PC-3 (cell line): ENCODE results near the gene CCDC88B. TPM values are rescaled to one million over a fixed set of nuclear protein-coding genes. Genes with fewer than 3 reads are reported as not detected.

Experiments
- ATAC-seq: fragments of 200-7000 bp; cut with Tn5 transposase; 2 replicates; pipeline ENCODE4 v1.9.1; 2020; ENCODE audit warnings: mild to moderate bottlenecking, moderate library complexity
- Bru-seq: library from RNA; stranded (reverse); fragments of 400-500 nt; gene quantifications from one replicate; lab custom pipeline; 2021; lab: Mats Ljungman, UMichigan
- BruChase-seq, 2 experiments: library from RNA; stranded (reverse); fragments of 400-500 nt; gene quantifications; one replicate each; lab custom pipeline; 2021; lab: Mats Ljungman, UMichigan
- BruUV-seq: library from RNA; stranded (reverse); fragments of 400-500 nt; replicated peaks from 2 replicates; lab custom pipeline; 2021; lab: Mats Ljungman, UMichigan
- CTCF ChIA-PET: fragments of 300-600 bp; sonication (Branson Sonifier 250); formaldehyde crosslinking; loops from one replicate; lab custom pipeline; 2022; ENCODE audit warnings: antibody characterized with exemption; lab: Charles Lee
- POLR2A ChIA-PET: fragments of 300-600 bp; sonication (Branson Sonifier 250); formaldehyde crosslinking; loops from one replicate; lab custom pipeline; 2022; ENCODE audit warnings: antibody characterized with exemption; ENCODE audit not compliant: unreplicated experiment; lab: Charles Lee
- DNase-seq: peaks from one replicate; pipeline ENCODE4 v3.0.0-alpha.2; 2015
- H2AFZ ChIP-seq: fragments of 300-600 bp; sonication (generic); 2 replicates; pipeline ENCODE4 v1.6.0; 2016; ENCODE audit warnings: antibody characterized with exemption, low read length
- H3F3A ChIP-seq: fragments of 300-600 bp; sonication (generic); one replicate; pipeline ENCODE4 v1.6.0; 2017; ENCODE audit warnings: antibody characterized with exemption, low read length, control low read depth, mild to moderate bottlenecking; ENCODE audit not compliant: unreplicated experiment
- H3K27ac ChIP-seq: fragments of 300-600 bp; sonication (generic); 2 replicates; pipeline ENCODE4 v1.5.1; 2016; ENCODE audit warnings: mild to moderate bottlenecking, low read length
- H3K27me3 ChIP-seq: fragments of 300-600 bp; sonication (generic); 2 replicates; pipeline ENCODE4 v1.6.1; 2016; ENCODE audit warnings: low read length, mixed read lengths
- H3K36me3 ChIP-seq: fragments of 300-600 bp; sonication (generic); 2 replicates; pipeline ENCODE4 v1.6.1; 2016; ENCODE audit warnings: low read depth, mixed run types, low read length, mixed read lengths
- H3K4me1 ChIP-seq: fragments of 300-600 bp; sonication (generic); 2 replicates; pipeline ENCODE4 v1.5.1; 2016; ENCODE audit warnings: low read length; ENCODE audit not compliant: insufficient read depth
- H3K4me2 ChIP-seq: fragments of 300-600 bp; sonication (generic); 2 replicates; pipeline ENCODE4 v1.6.0; 2016; ENCODE audit warnings: low read length
- H3K4me3 ChIP-seq: fragments of 300-600 bp; sonication (generic); 2 replicates; pipeline ENCODE4 v1.5.1; 2016; ENCODE audit warnings: mild to moderate bottlenecking, low read length, mixed read lengths
- H3K79me2 ChIP-seq: fragments of 300-600 bp; sonication (generic); 2 replicates; pipeline ENCODE4 v1.6.1; 2017; ENCODE audit warnings: low read length, mixed read lengths
- H3K9ac ChIP-seq: fragments of 300-600 bp; sonication (generic); 2 replicates; pipeline ENCODE4 v1.6.0; 2016; ENCODE audit warnings: mild to moderate bottlenecking, low read length
- H3K9me2 ChIP-seq: fragments of 300-600 bp; sonication (generic); replicated peaks from 2 replicates; pipeline ENCODE4 v1.6.1; 2016; ENCODE audit warnings: mixed run types, low read length, mixed read lengths
- H3K9me3 ChIP-seq: fragments of 300-600 bp; sonication (generic); 2 replicates; pipeline ENCODE4 v1.6.1; 2016; ENCODE audit warnings: low read length, mixed read lengths
- H4K20me1 ChIP-seq: fragments of 300-600 bp; sonication (generic); 2 replicates; pipeline ENCODE4 v1.6.1; 2016; ENCODE audit warnings: low read length, mixed read lengths
- CTCF ChIP-seq: fragments of 300-600 bp; sonication (generic); conservative IDR thresholded peaks from 2 replicates; pipeline ENCODE4 v1.5.1; 2017; ENCODE audit warnings: antibody characterized with exemption, low read depth, mild to moderate bottlenecking, low read length
- EZH2 ChIP-seq: fragments of 300-600 bp; sonication (generic); IDR thresholded peaks from one replicate; pipeline ENCODE4 v1.6.1; 2017; ENCODE audit warnings: antibody characterized with exemption, mild to moderate bottlenecking, low read length; ENCODE audit not compliant: unreplicated experiment
- EZH2phosphoT487 ChIP-seq: fragments of 300-600 bp; sonication (generic); IDR thresholded peaks from 2 replicates; pipeline ENCODE4 v1.6.1; 2018; ENCODE audit warnings: mild to moderate bottlenecking, antibody characterized with exemption, low read length, borderline replicate concordance
- intact Hi-C: fragments of 100-400 bp; cut with micrococcal nuclease; formaldehyde crosslinking; loops from 2 replicates; pipeline ENCODE4 v1.9.0; 2023
- long read RNA-seq: library from polyadenylated mRNA; unstranded; transcript quantifications from one replicate; pipeline ENCODE4 v2.0.0, GENCODE V29; 2021; ENCODE audit not compliant: unreplicated experiment
- total RNA-seq: library from RNA; depleted of rRNA; stranded (reverse); fragments of >200 nt; gene quantifications from 2 replicates; pipeline ENCODE4 v1.2.3, GENCODE V29; 2014; rRNA removed

CCDC88B gene
- total RNA-seq (19.6 and 21.0 TPM in 2 replicates), Bru-seq, nascent RNA (percentile 46 among the genes with signal in this experiment), BruChase-seq, experiment 1, labeled RNA remaining after a 6-hour chase (percentile 66 among the genes with signal in this experiment), BruChase-seq, experiment 2, labeled RNA remaining after a 2-hour chase (percentile 53 among the genes with signal in this experiment)
- long read RNA-seq, partial matches to known transcripts = 9 of 25 reads
- long read RNA-seq, other reads (novel, unspliced or antisense) = 13 of 25 reads

- no TSS peak for BruUV-seq
- Histone ChIP-seq H3K79me2 (no peaks in the 10 kb centered on the region), H3K9me3 (no peaks in the 10 kb centered on the region), H3K27ac (no peak within 1 kb of the TSS), H4K20me1 (no peaks in the 10 kb centered on the region), H3K4me2 (no peak within 1 kb of the TSS), H2AFZ (no peak within 1 kb of the TSS), H3K4me3 (no peak within 1 kb of the TSS), H3K9me2 (no peaks in the 10 kb centered on the region), H3K9ac (no peak within 1 kb of the TSS), H3K27me3 (no peaks in the 10 kb centered on the region), H3K4me1 (peaks cover 11% of the 10 kb centered on the region), H3F3A (no peaks in the 10 kb centered on the region), H3K36me3 (no peaks in the 10 kb centered on the region)
- TF ChIP-seq CTCF = no peak
- ATAC-seq (no peak), DNase-seq (no peak)
- intact Hi-C loops = no loop called here
- ChIA-PET CTCF (interaction anchor here (0.6 kb wide), 1 partner anchor 15 kb away, joined by 3 read pairs; no protein-coding TSS in a partner anchor), POLR2A (interaction anchor here (0.6 kb wide), 1 partner anchor 1518 kb away, joined by 3 read pairs; no protein-coding TSS in a partner anchor)
Observed at GRCh38 chr11:64339754-64340408, at the start of gene CCDC88B. TSS of gene CCDC88B (plus strand) at chr11:64340204. CDS start at chr11:64340267, 63 bp downstream.

GRCh38 chr11:64290352-64291261, 49.4 kb upstream of the CCDC88B start:
- Histone ChIP-seq H3K9me2 (no peaks in the 10 kb centered on the region), H3K27me3 (peaks cover 20% of the 10 kb centered on the region), H2AFZ (no peak overlapping the region), H3K27ac (no peak overlapping the region), H3K4me3 (peak overlapping the region; percentile 56; the same call in 1 of the 2 replicates), H3K4me1 (peaks cover 8% of the 10 kb centered on the region), H3F3A (no peaks in the 10 kb centered on the region), H3K4me2 (peak overlapping the region; percentile 68), H3K79me2 (peaks cover 13% of the 10 kb centered on the region; the same call in 1 of the 2 replicates), H4K20me1 (no peaks in the 10 kb centered on the region), H3K9ac (no peak overlapping the region), H3K9me3 (no peaks in the 10 kb centered on the region), H3K36me3 (no peaks in the 10 kb centered on the region)
- TF ChIP-seq EZH2phosphoT487 (no peak), EZH2 (no peak), CTCF (no peak)
- intact Hi-C loops = no loop called here
- ChIA-PET CTCF (no interaction called here), POLR2A (no interaction called here)
- peak; percentile 19; the same call in 1 of the 2 replicates for ATAC-seq
- BruUV-seq = no TSS peak
- no peak for DNase-seq
